GM23248 (cell line): ENCODE results near the gene RAB25. TPM values are rescaled to one million over a fixed set of nuclear protein-coding genes. Genes with fewer than 3 reads are reported as not detected.

Experiments used
- DNase-seq: peaks from one replicate; pipeline ENCODE4 v3.0.0-alpha.2; 2015
- H2AFZ ChIP-seq: fragments of 200-600 bp; sonication (generic); 2 replicates; pipeline ENCODE4 v1.6.1; 2016; ENCODE audit warnings: antibody characterized with exemption
- H3F3A ChIP-seq: fragments of 200-600 bp; sonication (generic); 2 replicates; pipeline ENCODE4 v1.6.1; 2016; ENCODE audit warnings: mild to moderate bottlenecking, antibody characterized with exemption, mixed run types; ENCODE audit not compliant: insufficient read depth
- H3K27ac ChIP-seq: fragments of 200-600 bp; sonication (generic); 2 replicates; pipeline ENCODE4 v1.5.1; 2016; ENCODE audit warnings: mild to moderate bottlenecking
- H3K27me3 ChIP-seq: fragments of 200-600 bp; sonication (generic); replicated peaks from 2 replicates; pipeline ENCODE4 v1.6.1; 2016; ENCODE audit warnings: mild to moderate bottlenecking; ENCODE audit not compliant: insufficient read depth
- H3K36me3 ChIP-seq: fragments of 200-600 bp; sonication (generic); 2 replicates; pipeline ENCODE4 v1.6.1; 2016; ENCODE audit warnings: low read depth, mild to moderate bottlenecking
- H3K4me1 ChIP-seq: fragments of 200-600 bp; sonication (generic); 2 replicates; pipeline ENCODE4 v1.6.1; 2016; ENCODE audit warnings: mild to moderate bottlenecking; ENCODE audit not compliant: insufficient read depth
- H3K4me2 ChIP-seq: fragments of 200-600 bp; sonication (generic); one replicate; pipeline ENCODE4 v1.6.1; 2016; ENCODE audit warnings: mild to moderate bottlenecking; ENCODE audit not compliant: unreplicated experiment
- H3K4me3 ChIP-seq: fragments of 200-600 bp; sonication (generic); 2 replicates; pipeline ENCODE4 v1.5.1; 2016; ENCODE audit warnings: mild to moderate bottlenecking
- H3K79me2 ChIP-seq: fragments of 200-600 bp; sonication (generic); 2 replicates; pipeline ENCODE4 v1.6.1; 2016; ENCODE audit warnings: mild to moderate bottlenecking; ENCODE audit not compliant: insufficient read depth
- H3K9ac ChIP-seq: fragments of 200-600 bp; sonication (generic); 2 replicates; pipeline ENCODE4 v1.6.1; 2016; ENCODE audit warnings: mild to moderate bottlenecking
- H3K9me2 ChIP-seq: fragments of 200-600 bp; sonication (generic); 2 replicates; pipeline ENCODE4 v1.6.1; 2016; ENCODE audit warnings: mixed run types, mild to moderate bottlenecking, moderate library complexity; ENCODE audit not compliant: insufficient read depth
- H3K9me3 ChIP-seq: fragments of 200-600 bp; sonication (generic); one replicate; pipeline ENCODE4 v1.6.1; 2017; ENCODE audit warnings: low read depth
- H4K20me1 ChIP-seq: fragments of 200-600 bp; sonication (generic); 2 replicates; pipeline ENCODE4 v1.6.0; 2016; ENCODE audit not compliant: insufficient read depth
- EZH2 ChIP-seq: fragments of 200-600 bp; sonication (generic); IDR thresholded peaks from 2 replicates; pipeline ENCODE4 v1.6.1; 2018; ENCODE audit warnings: antibody characterized with exemption, mild to moderate bottlenecking; ENCODE audit not compliant: insufficient read depth, poor library complexity, severe bottlenecking
- EZH2phosphoT487 ChIP-seq: fragments of 200-600 bp; sonication (generic); IDR thresholded peaks from 2 replicates; pipeline ENCODE4 v1.6.1; 2018; ENCODE audit warnings: antibody characterized with exemption, moderate library complexity, mild to moderate bottlenecking, low read depth; ENCODE audit not compliant: insufficient read depth
- WGBS, 2 experiments: methylation state at CpG; one replicate each; pipeline ENCODE4 v1.1.6; 2015 to 2017; ENCODE audit warnings: low lambda C conversion rate in 2 of 2, low coverage in 1 of 2; ENCODE audit errors: missing lambda C conversion rate in 2 of 2; 5-methylcytosine and 5-hydroxymethylcytosine counted together
- in situ Hi-C: fragments of 300-500 bp; cut with MboI; formaldehyde crosslinking; loops from 2 replicates; pipeline ENCODE4 v1.15.0; 2020
- polyA plus RNA-seq: library from polyadenylated mRNA; unstranded; fragments of >200 nt; fragmentation: Nextera tagmentation; extraction: Ambion mirVana; gene quantifications from 2 replicates; pipeline ENCODE4 v1.2.1, GENCODE V29; 2016
- total RNA-seq: library from RNA; depleted of rRNA; stranded (reverse); fragments of >200 nt; shearing (Covaris generic); gene quantifications from 2 replicates; pipeline ENCODE4 v1.2.3, GENCODE V29; 2014

Gene RAB25
- total and polyA plus RNA-seq, 2 experiments from 2014 or later: not detected

DNA sequence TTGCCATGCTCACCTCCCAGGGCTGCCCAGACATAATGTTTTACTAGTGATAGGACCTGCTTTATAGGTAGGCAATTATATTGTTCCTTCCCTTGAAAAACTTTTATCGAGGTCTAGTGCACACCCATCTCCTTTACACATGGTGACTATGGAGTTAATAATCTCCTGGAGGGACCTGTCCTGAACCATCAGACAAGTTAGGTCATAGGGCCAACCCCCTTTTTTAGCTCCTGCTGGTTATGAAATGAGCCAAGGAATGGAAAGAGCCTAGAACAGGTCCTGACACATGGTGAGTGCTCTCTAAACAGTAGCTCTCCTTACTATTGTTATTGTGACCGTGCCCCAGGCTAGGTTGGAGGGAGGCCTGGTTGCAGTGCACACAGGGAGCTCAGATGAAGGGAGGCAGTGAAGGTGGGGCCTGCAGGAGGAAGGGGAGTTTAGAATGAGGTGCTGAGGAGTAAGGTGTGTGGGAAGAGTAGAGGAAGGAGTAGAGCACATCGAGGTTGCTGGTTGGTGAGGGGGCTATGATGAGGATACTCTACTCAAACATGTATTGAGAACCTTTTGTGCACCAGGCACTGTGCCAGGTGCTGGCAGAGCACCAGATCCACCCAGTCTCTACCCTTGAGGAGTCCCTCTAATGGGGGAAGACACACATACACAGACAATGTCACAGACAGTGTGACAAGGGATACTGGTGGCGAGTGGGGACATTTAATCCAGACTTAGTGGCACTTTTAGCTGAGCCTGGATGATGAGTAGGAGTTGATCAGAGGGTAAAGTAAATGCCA lies 39.4 kb downstream of the RAB25 start:
- Histone ChIP-seq H3K36me3 (no peaks in the 10 kb centered on the region), H3K9me3 (no peaks in the 10 kb centered on the region), H3F3A (peaks cover 10% of the 10 kb centered on the region), H3K4me3 (no peak overlapping the region), H3K79me2 (peaks cover 20% of the 10 kb centered on the region), H4K20me1 (no peaks in the 10 kb centered on the region), H3K27ac (no peak overlapping the region), H3K9ac (no peak overlapping the region), H3K4me1 (peaks cover 49% of the 10 kb centered on the region), H2AFZ (no peak overlapping the region), H3K27me3 (no peaks in the 10 kb centered on the region), H3K9me2 (no peaks in the 10 kb centered on the region), H3K4me2 (no peak overlapping the region)
- WGBS, 2 experiments: 83% methylated on average over 4 of the region's 4 CpGs
- TF ChIP-seq EZH2 (no peak), EZH2phosphoT487 (no peak)
- in situ Hi-C loops: no loop called here
- no peak for DNase-seq

DNA sequence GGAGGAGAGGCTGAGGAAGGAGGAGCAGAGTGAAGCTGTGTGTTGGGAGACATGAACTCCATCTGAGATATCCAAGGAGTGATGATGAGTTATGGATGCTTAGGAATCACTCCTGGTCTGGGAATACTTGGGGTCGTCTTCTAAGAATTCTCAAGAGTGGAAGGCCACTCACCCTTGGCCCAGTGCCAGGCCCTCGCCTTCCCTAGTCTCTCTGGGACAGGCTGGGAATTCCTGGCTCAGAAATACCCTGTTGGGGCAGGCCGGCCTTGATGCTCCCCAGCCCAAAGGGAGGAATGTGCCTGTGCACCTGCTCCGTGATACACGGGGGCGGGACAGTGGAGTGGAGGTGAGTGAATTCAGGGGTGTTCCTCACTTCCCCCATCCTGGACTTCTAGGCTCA lies 40.9 kb downstream of the RAB25 start:
- Histone ChIP-seq H2AFZ (no peak overlapping the region), H3K27ac (peak overlapping the region; percentile 99; the same call in 1 of the 2 replicates), H3K4me2 (no peak overlapping the region), H3K79me2 (peaks cover 19% of the 10 kb centered on the region), H3K9ac (peak overlapping the region; percentile 97), H3K4me1 (peaks cover 49% of the 10 kb centered on the region), H4K20me1 (no peaks in the 10 kb centered on the region), H3K9me2 (no peaks in the 10 kb centered on the region), H3K36me3 (no peaks in the 10 kb centered on the region), H3K9me3 (no peaks in the 10 kb centered on the region), H3K27me3 (no peaks in the 10 kb centered on the region), H3K4me3 (no peak overlapping the region), H3F3A (peaks cover 9% of the 10 kb centered on the region)
- in situ Hi-C loops: no loop called here
- TF ChIP-seq EZH2: no peak
- TF ChIP-seq EZH2phosphoT487: no peak
- WGBS, 2 experiments: 64 to 70% methylated on average over 6 of the region's 6 CpGs
- no peak for DNase-seq

GRCh38 chr1:156102633-156103511 lies 41.9 kb downstream of the RAB25 start:
- 8 to 10% methylated on average over 16 of the region's 16 CpGs for WGBS, 2 experiments
- Histone ChIP-seq H3K4me1 (peaks cover 49% of the 10 kb centered on the region), H3K9ac (peak overlapping the region; percentile 97), H3K36me3 (no peaks in the 10 kb centered on the region), H3K27me3 (no peaks in the 10 kb centered on the region), H3K27ac (peak overlapping the region; percentile 99), H2AFZ (peak overlapping the region; percentile 56), H3F3A (peaks cover 9% of the 10 kb centered on the region), H3K4me2 (peak overlapping the region; percentile 77), H3K9me3 (no peaks in the 10 kb centered on the region), H3K9me2 (no peaks in the 10 kb centered on the region), H3K79me2 (peaks cover 15% of the 10 kb centered on the region), H3K4me3 (peak overlapping the region; percentile 45), H4K20me1 (no peaks in the 10 kb centered on the region)
- in situ Hi-C loops: no loop called here
- TF ChIP-seq EZH2phosphoT487: no peak
- no peak for TF ChIP-seq EZH2
- DNase-seq: peak; percentile 81

GRCh38 chr1:156103521-156103947 lies 42.6 kb downstream of the RAB25 start:
- no peaks in the 10 kb centered on the region for H3K36me3 ChIP-seq
- peak overlapping the region; percentile 99 for H3K27ac ChIP-seq
- peaks cover 49% of the 10 kb centered on the region for H3K4me1 ChIP-seq
- peaks cover 9% of the 10 kb centered on the region for H3F3A ChIP-seq
- H4K20me1 ChIP-seq: no peaks in the 10 kb centered on the region
- in situ Hi-C loops: no loop called here
- WGBS, 2 experiments: 1 to 6% methylated on average over 8 to 9 of the region's 9 CpGs
- H3K4me3 ChIP-seq: peak overlapping the region; percentile 63
- H3K79me2 ChIP-seq: peaks cover 15% of the 10 kb centered on the region
- H2AFZ ChIP-seq: peak overlapping the region; percentile 56
- peak overlapping the region; percentile 77 for H3K4me2 ChIP-seq
- DNase-seq: peak; percentile 89
- H3K9me2 ChIP-seq: no peaks in the 10 kb centered on the region
- no peaks in the 10 kb centered on the region for H3K9me3 ChIP-seq
- peak overlapping the region; percentile 97 for H3K9ac ChIP-seq
- TF ChIP-seq EZH2 (no peak), EZH2phosphoT487 (no peak)
- H3K27me3 ChIP-seq: no peaks in the 10 kb centered on the region
